Activated CD8-positive, alpha-beta memory T cell treated with anti-CD3 and anti-CD28 coated beads, Interleukin-2, amount 50 U/mL, for 48 hours (primary cell): ENCODE measurements around the gene ZCCHC3.
A peak's percentile ranks its signal among the peaks of the same experiment; 100 is the strongest.

ENCODE experiments used
- DNase-seq: peaks from one replicate; pipeline ENCODE4 v3.0.0-alpha.2; 2020

Gene ZCCHC3

DNA sequence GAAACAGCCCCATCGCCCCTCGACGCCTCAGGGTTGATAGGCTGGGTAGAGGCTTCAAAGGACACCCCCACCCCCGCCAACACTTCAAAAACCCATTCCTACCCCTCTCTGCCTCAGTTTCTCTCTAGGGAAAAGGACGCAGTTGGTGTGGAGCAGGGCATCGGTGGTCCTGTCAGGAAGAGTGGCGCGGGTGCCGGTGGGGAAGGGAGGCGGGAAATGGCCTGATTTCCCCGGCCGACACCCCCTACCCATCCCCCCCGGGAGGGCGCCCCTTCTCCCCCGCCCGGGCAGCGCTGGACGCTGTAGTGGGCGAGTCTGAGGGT lies 49.9 kb downstream of the ZCCHC3 start:
- DNase-seq = no peak

DNA sequence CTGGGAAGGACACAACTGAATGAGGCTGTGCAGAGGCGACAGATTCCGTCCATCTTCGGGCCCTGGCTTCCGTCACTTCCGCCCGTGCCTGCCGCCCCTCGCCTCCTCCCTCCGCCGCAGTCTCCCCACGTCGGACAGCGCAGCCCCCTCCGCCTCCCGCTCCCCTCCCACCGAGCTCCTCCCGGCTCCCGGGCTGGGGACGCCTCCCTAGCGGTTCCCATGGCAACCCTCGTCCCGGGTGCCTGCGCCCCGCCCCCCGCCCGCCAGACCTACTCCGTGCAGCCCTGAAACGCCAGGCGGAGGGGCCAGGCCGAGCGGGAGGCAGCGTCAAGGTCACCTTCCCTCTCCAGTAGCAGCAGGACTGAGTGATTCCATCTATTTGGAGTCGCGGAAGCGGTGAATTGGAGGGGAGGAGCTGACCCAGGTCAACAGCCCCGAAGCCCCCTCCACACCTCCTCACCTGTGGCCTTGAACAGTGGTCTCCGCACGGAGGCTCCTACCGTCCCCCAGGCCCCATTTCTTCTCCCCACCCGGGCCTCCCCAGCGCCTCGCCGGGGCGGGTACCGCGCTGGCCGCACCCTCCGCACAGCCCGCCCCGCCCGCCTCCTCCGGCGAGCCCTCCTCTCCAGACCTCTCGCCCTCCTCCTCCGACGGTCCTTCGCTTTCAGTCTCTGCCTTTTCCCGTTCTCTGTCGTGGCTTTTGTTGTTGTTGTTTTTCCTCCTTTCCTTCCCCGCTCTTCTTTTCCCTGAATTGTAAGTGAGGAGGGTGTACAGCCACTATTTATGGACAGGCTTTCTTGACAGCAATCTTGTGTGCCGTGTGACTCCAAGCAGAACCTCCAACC lies 50.5 kb downstream of the ZCCHC3 start:
- peak; percentile 87 for DNase-seq

DNA sequence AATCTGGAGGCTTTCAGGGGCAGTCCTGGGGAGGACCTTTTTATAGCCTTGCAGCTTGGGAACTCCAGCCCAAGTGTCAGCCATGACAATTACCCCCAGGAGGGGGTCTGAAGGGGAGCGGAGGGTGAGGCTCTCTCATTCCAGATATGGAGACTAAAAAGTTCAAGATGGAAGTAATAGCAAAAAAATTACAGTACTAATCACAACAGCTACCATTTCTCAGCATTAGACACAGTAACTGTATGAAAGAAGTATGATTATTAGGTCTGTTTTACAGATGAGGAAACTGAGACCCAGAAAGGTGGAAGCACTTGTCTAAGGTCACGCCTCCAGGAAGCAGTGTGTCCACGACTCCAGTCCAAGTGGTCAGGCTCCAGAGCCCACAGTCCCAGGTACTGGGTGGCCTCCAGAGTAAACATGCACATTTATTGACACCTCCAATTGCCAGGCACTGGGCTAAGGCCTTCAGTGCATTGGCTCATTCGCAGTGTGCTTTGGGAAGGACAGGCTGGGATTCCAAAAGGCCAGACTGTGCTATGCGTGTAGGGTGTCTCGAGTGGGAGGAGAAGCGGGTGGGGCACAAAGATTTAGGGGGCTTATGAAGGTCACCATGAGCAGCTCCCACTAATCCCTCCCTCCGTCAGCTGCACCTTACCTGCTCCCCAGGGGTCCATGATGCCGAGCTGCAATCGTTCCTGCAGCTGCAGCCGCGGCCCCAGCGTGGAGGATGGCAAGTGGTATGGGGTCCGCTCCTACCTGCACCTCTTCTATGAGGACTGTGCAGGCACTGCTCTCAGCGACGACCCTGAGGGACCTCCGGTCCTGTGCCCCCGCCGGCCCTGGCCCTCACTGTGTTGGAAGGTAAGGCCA lies 51.8 kb downstream of the ZCCHC3 start:
- DNase-seq = no peak
